Endothelial cell (in vitro differentiated cells): Measurements from ENCODE around the gene ATXN10. TPM values are rescaled to one million over a fixed set of nuclear protein-coding genes. Genes with fewer than 3 reads are reported as not detected.

Experiments
- DNase-seq: peaks from one replicate; pipeline ENCODE4 v3.0.0; 2021; ENCODE audit warnings: low spot score
- H3K27ac Mint-ChIP-seq: one replicate; pipeline ENCODE4 v1.8.0; 2021; ENCODE audit warnings: mixed read lengths, inconsistent platforms; ENCODE audit not compliant: unreplicated experiment
- H3K27me3 Mint-ChIP-seq: one replicate; pipeline ENCODE4 v1.8.0; 2021; ENCODE audit warnings: mild to moderate bottlenecking, moderate library complexity, mixed read lengths, inconsistent platforms; ENCODE audit not compliant: unreplicated experiment
- H3K36me3 Mint-ChIP-seq: one replicate; pipeline ENCODE4 v1.8.0; 2021; ENCODE audit warnings: mild to moderate bottlenecking, low read depth, mixed read lengths, inconsistent platforms; ENCODE audit not compliant: unreplicated experiment
- H3K4me1 Mint-ChIP-seq: one replicate; pipeline ENCODE4 v1.8.0; 2021; ENCODE audit warnings: mild to moderate bottlenecking, mixed read lengths, inconsistent platforms; ENCODE audit not compliant: unreplicated experiment
- H3K4me3 Mint-ChIP-seq: one replicate; pipeline ENCODE4 v1.8.0; 2021; ENCODE audit warnings: mild to moderate bottlenecking, mixed read lengths, inconsistent platforms; ENCODE audit not compliant: unreplicated experiment
- H3K9me3 Mint-ChIP-seq: one replicate; pipeline ENCODE4 v1.8.0; 2021; ENCODE audit warnings: mixed read lengths, inconsistent platforms; ENCODE audit not compliant: unreplicated experiment
- CTCF ChIP-seq: fragments of 200-600 bp; sonication (generic); IDR thresholded peaks from one replicate; pipeline ENCODE4 v1.5.0; 2021; ENCODE audit warnings: antibody characterized with exemption; ENCODE audit not compliant: unreplicated experiment
- total RNA-seq: library from RNA; stranded (reverse); fragmentation: NEBNext Ultra II Directional; extraction: Animal tissue kit (Norgen Biotek cat#: 25700); gene quantifications from one replicate; pipeline ENCODE4 v1.2.1, GENCODE V29; 2021; ENCODE audit not compliant: unreplicated experiment

ATXN10 gene
- total RNA-seq, 1 donor from 2014 or later: 152 TPM

GRCh38 chr22:45783690-45784089, 112.1 kb downstream of the ATXN10 start:
- no peak overlapping the region for H3K4me3 Mint-ChIP-seq
- H3K36me3 Mint-ChIP-seq: peaks cover 8% of the 10 kb centered on the region
- DNase-seq: no peak
- H3K4me1 Mint-ChIP-seq: no peaks in the 10 kb centered on the region
- no peaks in the 10 kb centered on the region for H3K9me3 Mint-ChIP-seq
- TF ChIP-seq CTCF: no peak
- no peaks in the 10 kb centered on the region for H3K27me3 Mint-ChIP-seq
- H3K27ac Mint-ChIP-seq: no peak overlapping the region

- no peak overlapping the region for H3K4me3 Mint-ChIP-seq
- no peak overlapping the region for H3K27ac Mint-ChIP-seq
- H3K36me3 Mint-ChIP-seq: peaks cover 8% of the 10 kb centered on the region
- H3K9me3 Mint-ChIP-seq: no peaks in the 10 kb centered on the region
- no peaks in the 10 kb centered on the region for H3K27me3 Mint-ChIP-seq
- no peak for TF ChIP-seq CTCF
- H3K4me1 Mint-ChIP-seq: no peaks in the 10 kb centered on the region
- DNase-seq: no peak
Measured at GRCh38 chr22:45784357-45785277, 113.0 kb downstream of the ATXN10 start.

- no peak overlapping the region for H3K4me3 Mint-ChIP-seq
- H3K27ac Mint-ChIP-seq: no peak overlapping the region
- H3K9me3 Mint-ChIP-seq: no peaks in the 10 kb centered on the region
- no peaks in the 10 kb centered on the region for H3K4me1 Mint-ChIP-seq
- no peak for TF ChIP-seq CTCF
- no peak for DNase-seq
- H3K27me3 Mint-ChIP-seq: no peaks in the 10 kb centered on the region
- H3K36me3 Mint-ChIP-seq: peaks cover 8% of the 10 kb centered on the region
Measured at GRCh38 chr22:45785458-45785857, 113.8 kb downstream of the ATXN10 start.

GRCh38 chr22:45786726-45787125, 115.1 kb downstream of the ATXN10 start:
- Mint-ChIP-seq H3K4me1 (no peaks in the 10 kb centered on the region), H3K27me3 (no peaks in the 10 kb centered on the region), H3K4me3 (no peak overlapping the region), H3K9me3 (no peaks in the 10 kb centered on the region), H3K27ac (no peak overlapping the region), H3K36me3 (peaks cover 8% of the 10 kb centered on the region)
- TF ChIP-seq CTCF: no peak
- no peak for DNase-seq

- DNase-seq: no peak
- H3K27ac Mint-ChIP-seq: no peak overlapping the region
- H3K4me3 Mint-ChIP-seq: no peak overlapping the region
- H3K36me3 Mint-ChIP-seq: peaks cover 8% of the 10 kb centered on the region
- TF ChIP-seq CTCF: no peak
- no peaks in the 10 kb centered on the region for H3K4me1 Mint-ChIP-seq
- no peaks in the 10 kb centered on the region for H3K27me3 Mint-ChIP-seq
- no peaks in the 10 kb centered on the region for H3K9me3 Mint-ChIP-seq
Measured at GRCh38 chr22:45787759-45788158, 116.1 kb downstream of the ATXN10 start.
